HepG2 (cell line): ENCODE results near the gene ARID5B. TPM values are rescaled to one million over a fixed set of nuclear protein-coding genes. Genes with fewer than 3 reads are reported as not detected.

ENCODE experiments used
- BRCA1 ChIP-seq: sonication (generic); formaldehyde crosslinking; IDR thresholded peaks from 2 replicates; pipeline ENCODE4 v1.4.0; 2020; ENCODE audit warnings: missing genetic modification reagents
- DMAP1 ChIP-seq: IDR thresholded peaks from 2 replicates; pipeline ENCODE4 v1.6.1; 2016
- FOXA3 ChIP-seq: IDR thresholded peaks from 2 replicates; pipeline ENCODE4 v1.6.1; 2016; ENCODE audit warnings: missing genetic modification reagents, missing compliant biosample characterization
- GFI1 ChIP-seq: sonication (generic); formaldehyde crosslinking; IDR thresholded peaks from 2 replicates; pipeline ENCODE4 v1.5.0; 2020; ENCODE audit warnings: missing genetic modification reagents, mild to moderate bottlenecking, borderline replicate concordance
- HMG20B ChIP-seq: conservative IDR thresholded peaks from 2 replicates; pipeline ENCODE4 v1.6.1; 2016; ENCODE audit warnings: missing genetic modification reagents, missing compliant biosample characterization
- HNRNPH1 ChIP-seq: fragments of 200-400 bp; formaldehyde crosslinking; optimal IDR thresholded peaks from 2 replicates; pipeline ENCODE3; 2017; ENCODE audit warnings: mild to moderate bottlenecking, low read depth, low read length
- NFKBIZ ChIP-seq: IDR thresholded peaks from 2 replicates; pipeline ENCODE4 v1.6.1; 2018; ENCODE audit warnings: missing genetic modification reagents, missing compliant biosample characterization
- NR2F1 ChIP-seq, 2 experiments: fragments of 450-650 bp in 1 of 2; formaldehyde crosslinking in 1 of 2; IDR thresholded peaks; 2 replicates each; pipeline versions ENCODE4 v1.5.0 to v1.6.1; 2016 to 2020; ENCODE audit warnings: mild to moderate bottlenecking in 1 of 2, missing compliant biosample characterization in 1 of 2, missing genetic modification reagents in 1 of 2, moderate library complexity in 1 of 2
- PHF20 ChIP-seq: sonication (generic); formaldehyde crosslinking; IDR thresholded peaks from 2 replicates; pipeline ENCODE4 v1.5.0; 2020; ENCODE audit warnings: mild to moderate bottlenecking, missing genetic modification reagents
- PHF21A ChIP-seq: sonication (generic); formaldehyde crosslinking; IDR thresholded peaks from 2 replicates; pipeline ENCODE4 v1.5.0; 2020; ENCODE audit warnings: mild to moderate bottlenecking, missing genetic modification reagents
- SMC3 ChIP-seq: IDR thresholded peaks from 2 replicates; pipeline ENCODE4 v1.6.1; 2011; ENCODE audit warnings: low read length, improper control_type of control experiment
- SP2 ChIP-seq: sonication (generic); formaldehyde crosslinking; IDR thresholded peaks from 2 replicates; pipeline ENCODE4 v1.5.1; 2020; ENCODE audit warnings: mild to moderate bottlenecking, missing genetic modification reagents
- TBP ChIP-seq: sonication (generic); formaldehyde crosslinking; IDR thresholded peaks from 2 replicates; pipeline ENCODE4 v1.5.0; 2020; ENCODE audit warnings: missing genetic modification reagents
- ZNF121 ChIP-seq: sonication (generic); formaldehyde crosslinking; IDR thresholded peaks from 2 replicates; pipeline ENCODE4 v1.5.0; 2020; ENCODE audit warnings: mild to moderate bottlenecking, missing genetic modification reagents
- ZNF235 ChIP-seq: sonication (generic); formaldehyde crosslinking; IDR thresholded peaks from 2 replicates; pipeline ENCODE4 v1.8.1; 2023; ENCODE audit warnings: mild to moderate bottlenecking, missing genetic modification reagents, borderline replicate concordance
- ZNF335 ChIP-seq: sonication (generic); formaldehyde crosslinking; IDR thresholded peaks from 2 replicates; pipeline ENCODE4 v1.4.0; 2020; ENCODE audit warnings: missing genetic modification reagents
- ZNF589 ChIP-seq: sonication (generic); formaldehyde crosslinking; conservative IDR thresholded peaks from 2 replicates; pipeline ENCODE4 v1.8.0; 2022; ENCODE audit warnings: mild to moderate bottlenecking, moderate library complexity, missing genetic modification reagents
- polyA plus RNA-seq, 8 experiments: library from polyadenylated mRNA; depleted of rRNA in 3 of 8; stranded (reverse) in 7 of 8; unstranded in 1 of 8; fragments of >200 nt; fragmentation: Illumina TruSeq in 4 of 8; extraction: Trizol in 4 of 8; gene quantifications; 2 replicates each; pipeline versions ENCODE4 v1.2.1 to v1.2.3, GENCODE V29; 2011 to 2016; ENCODE audit warnings: low read depth in 4 of 8, missing spikeins in 1 of 8, mixed read lengths in 1 of 8; ENCODE audit not compliant: insufficient read depth in 1 of 8
- total RNA-seq, 5 experiments: library from RNA; depleted of rRNA; stranded (reverse); fragments of >200 nt; fragmentation: Illumina TruSeq; extraction: Trizol; gene quantifications; 2 replicates each; pipeline ENCODE4 v1.2.3, GENCODE V29; 2016; ENCODE audit warnings: low read depth in 1 of 5
- TF ChIP-seq, protein P1 (sequence below): IDR thresholded peaks from 2 replicates; pipeline ENCODE4 v1.6.1; 2016; ENCODE audit warnings: missing biosample characterization, missing genetic modification reagents, low read depth
- TF ChIP-seq, protein P2 (sequence below): fragments of 450-650 bp; IDR thresholded peaks from 2 replicates; pipeline ENCODE4 v1.6.1; 2017; ENCODE audit warnings: mild to moderate bottlenecking
- TF ChIP-seq, protein P3 (sequence below): sonication (generic); formaldehyde crosslinking; conservative IDR thresholded peaks from 2 replicates; pipeline ENCODE4 v1.8.0; 2022; ENCODE audit warnings: low read depth, missing genetic modification reagents
- TF ChIP-seq, protein P4 (sequence below): sonication (generic); formaldehyde crosslinking; IDR thresholded peaks from 2 replicates; pipeline ENCODE4 v1.5.0; 2020; ENCODE audit warnings: missing genetic modification reagents
- TF ChIP-seq, protein P5 (sequence below): sonication (generic); formaldehyde crosslinking; IDR thresholded peaks from 2 replicates; pipeline ENCODE4 v1.4.0; 2020; ENCODE audit warnings: missing genetic modification reagents
- TF ChIP-seq, protein P6 (sequence below): sonication (generic); formaldehyde crosslinking; IDR thresholded peaks from 2 replicates; pipeline ENCODE4 v1.4.0; 2020; ENCODE audit warnings: missing genetic modification reagents

The ARID5B gene
- total and polyA plus RNA-seq, 2 of the 13 experiments (the other 11 are each of a cell fraction or from before 2014, with no cell fraction given), result 6.2 to 21.1 TPM

DNA sequence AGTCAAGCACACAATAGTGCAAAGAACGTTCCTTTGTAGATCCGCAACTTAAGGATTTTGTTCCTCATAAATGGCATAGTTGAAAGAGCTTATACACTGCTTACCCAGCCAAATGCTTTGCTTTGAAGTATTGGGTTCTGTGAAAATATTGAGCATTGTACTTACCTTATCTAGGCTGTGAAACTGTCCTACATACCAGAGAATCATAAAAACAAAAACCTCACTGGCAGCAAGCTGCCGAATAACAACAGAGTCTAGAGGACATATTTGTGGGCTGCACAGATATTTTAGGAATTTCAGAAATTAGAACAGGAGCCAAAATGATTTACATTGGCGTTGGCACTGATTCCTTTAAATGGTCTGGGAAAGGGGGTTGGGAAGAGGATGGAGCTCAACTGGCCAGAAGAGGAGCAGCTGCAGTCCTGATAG lies 192.4 kb downstream of the ARID5B start (continued):
- TF ChIP-seq, protein P1, sequence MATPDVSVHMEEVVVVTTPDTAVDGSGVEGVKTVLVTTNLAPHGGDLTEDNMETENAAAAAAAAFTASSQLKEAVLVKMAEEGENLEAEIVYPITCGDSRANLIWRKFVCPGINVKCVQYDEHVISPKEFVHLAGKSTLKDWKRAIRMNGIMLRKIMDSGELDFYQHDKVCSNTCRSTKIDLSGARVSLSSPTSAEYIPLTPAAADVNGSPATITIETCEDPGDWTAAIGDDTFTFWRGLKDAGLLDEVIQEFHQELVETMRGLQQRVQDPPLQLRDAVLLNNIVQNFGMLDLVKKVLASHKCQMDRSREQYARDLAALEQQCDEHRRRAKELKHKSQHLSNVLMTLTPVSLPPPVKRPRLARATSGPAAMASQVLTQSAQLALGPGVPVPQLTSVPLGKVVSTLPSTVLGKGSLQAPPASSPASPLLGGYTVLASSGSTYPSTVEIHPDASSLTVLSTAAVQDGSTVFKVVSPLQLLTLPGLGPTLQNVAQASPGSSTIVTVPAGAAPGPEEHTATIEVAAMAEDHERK (CRISPR knock-in tag), result no peak
- no peak for TF ChIP-seq ZNF335 (CRISPR knock-in tag)
- no peak for TF ChIP-seq PHF21A
- TF ChIP-seq ZNF589 (CRISPR knock-in tag), result no peak
- TF ChIP-seq, protein P2, sequence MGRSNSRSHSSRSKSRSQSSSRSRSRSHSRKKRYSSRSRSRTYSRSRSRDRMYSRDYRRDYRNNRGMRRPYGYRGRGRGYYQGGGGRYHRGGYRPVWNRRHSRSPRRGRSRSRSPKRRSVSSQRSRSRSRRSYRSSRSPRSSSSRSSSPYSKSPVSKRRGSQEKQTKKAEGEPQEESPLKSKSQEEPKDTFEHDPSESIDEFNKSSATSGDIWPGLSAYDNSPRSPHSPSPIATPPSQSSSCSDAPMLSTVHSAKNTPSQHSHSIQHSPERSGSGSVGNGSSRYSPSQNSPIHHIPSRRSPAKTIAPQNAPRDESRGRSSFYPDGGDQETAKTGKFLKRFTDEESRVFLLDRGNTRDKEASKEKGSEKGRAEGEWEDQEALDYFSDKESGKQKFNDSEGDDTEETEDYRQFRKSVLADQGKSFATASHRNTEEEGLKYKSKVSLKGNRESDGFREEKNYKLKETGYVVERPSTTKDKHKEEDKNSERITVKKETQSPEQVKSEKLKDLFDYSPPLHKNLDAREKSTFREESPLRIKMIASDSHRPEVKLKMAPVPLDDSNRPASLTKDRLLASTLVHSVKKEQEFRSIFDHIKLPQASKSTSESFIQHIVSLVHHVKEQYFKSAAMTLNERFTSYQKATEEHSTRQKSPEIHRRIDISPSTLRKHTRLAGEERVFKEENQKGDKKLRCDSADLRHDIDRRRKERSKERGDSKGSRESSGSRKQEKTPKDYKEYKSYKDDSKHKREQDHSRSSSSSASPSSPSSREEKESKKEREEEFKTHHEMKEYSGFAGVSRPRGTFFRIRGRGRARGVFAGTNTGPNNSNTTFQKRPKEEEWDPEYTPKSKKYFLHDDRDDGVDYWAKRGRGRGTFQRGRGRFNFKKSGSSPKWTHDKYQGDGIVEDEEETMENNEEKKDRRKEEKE, result no peak
- TF ChIP-seq NR2F1 (CRISPR knock-in tag; IDR thresholded peaks at IDR 0.05), result 0 out of 4 replicates have a peak, but pooled peaks of 1 of the 2 experiments have one; percentile 29
- TF ChIP-seq DMAP1 (CRISPR knock-in tag), result no peak
- peak; percentile 48; the same call in 1 of the 2 replicates for TF ChIP-seq NFKBIZ (CRISPR knock-in tag)
- TF ChIP-seq SP2 (CRISPR knock-in tag), result no peak
- TF ChIP-seq, protein P3, sequence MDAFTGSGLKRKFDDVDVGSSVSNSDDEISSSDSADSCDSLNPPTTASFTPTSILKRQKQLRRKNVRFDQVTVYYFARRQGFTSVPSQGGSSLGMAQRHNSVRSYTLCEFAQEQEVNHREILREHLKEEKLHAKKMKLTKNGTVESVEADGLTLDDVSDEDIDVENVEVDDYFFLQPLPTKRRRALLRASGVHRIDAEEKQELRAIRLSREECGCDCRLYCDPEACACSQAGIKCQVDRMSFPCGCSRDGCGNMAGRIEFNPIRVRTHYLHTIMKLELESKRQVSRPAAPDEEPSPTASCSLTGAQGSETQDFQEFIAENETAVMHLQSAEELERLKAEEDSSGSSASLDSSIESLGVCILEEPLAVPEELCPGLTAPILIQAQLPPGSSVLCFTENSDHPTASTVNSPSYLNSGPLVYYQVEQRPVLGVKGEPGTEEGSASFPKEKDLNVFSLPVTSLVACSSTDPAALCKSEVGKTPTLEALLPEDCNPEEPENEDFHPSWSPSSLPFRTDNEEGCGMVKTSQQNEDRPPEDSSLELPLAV (CRISPR knock-in tag), result no peak
- TF ChIP-seq HMG20B, result peak; percentile 64; the same call in 1 of the 2 replicates
- no peak for TF ChIP-seq TBP
- TF ChIP-seq, protein P4, sequence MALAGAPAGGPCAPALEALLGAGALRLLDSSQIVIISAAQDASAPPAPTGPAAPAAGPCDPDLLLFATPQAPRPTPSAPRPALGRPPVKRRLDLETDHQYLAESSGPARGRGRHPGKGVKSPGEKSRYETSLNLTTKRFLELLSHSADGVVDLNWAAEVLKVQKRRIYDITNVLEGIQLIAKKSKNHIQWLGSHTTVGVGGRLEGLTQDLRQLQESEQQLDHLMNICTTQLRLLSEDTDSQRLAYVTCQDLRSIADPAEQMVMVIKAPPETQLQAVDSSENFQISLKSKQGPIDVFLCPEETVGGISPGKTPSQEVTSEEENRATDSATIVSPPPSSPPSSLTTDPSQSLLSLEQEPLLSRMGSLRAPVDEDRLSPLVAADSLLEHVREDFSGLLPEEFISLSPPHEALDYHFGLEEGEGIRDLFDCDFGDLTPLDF (CRISPR knock-in tag), result no peak
- TF ChIP-seq, protein P5, sequence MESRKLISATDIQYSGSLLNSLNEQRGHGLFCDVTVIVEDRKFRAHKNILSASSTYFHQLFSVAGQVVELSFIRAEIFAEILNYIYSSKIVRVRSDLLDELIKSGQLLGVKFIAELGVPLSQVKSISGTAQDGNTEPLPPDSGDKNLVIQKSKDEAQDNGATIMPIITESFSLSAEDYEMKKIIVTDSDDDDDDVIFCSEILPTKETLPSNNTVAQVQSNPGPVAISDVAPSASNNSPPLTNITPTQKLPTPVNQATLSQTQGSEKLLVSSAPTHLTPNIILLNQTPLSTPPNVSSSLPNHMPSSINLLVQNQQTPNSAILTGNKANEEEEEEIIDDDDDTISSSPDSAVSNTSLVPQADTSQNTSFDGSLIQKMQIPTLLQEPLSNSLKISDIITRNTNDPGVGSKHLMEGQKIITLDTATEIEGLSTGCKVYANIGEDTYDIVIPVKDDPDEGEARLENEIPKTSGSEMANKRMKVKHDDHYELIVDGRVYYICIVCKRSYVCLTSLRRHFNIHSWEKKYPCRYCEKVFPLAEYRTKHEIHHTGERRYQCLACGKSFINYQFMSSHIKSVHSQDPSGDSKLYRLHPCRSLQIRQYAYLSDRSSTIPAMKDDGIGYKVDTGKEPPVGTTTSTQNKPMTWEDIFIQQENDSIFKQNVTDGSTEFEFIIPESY (CRISPR knock-in tag), result no peak
- no peak for TF ChIP-seq PHF20 (CRISPR knock-in tag)
- TF ChIP-seq ZNF235, result no peak
- TF ChIP-seq FOXA3 (CRISPR knock-in tag), result peak; percentile 89
- TF ChIP-seq HNRNPH1, result no peak
- peak; percentile 89 for TF ChIP-seq GFI1
- TF ChIP-seq SMC3, result no peak
- TF ChIP-seq BRCA1 (CRISPR knock-in tag), result no peak
- TF ChIP-seq ZNF121 (CRISPR knock-in tag), result no peak
- TF ChIP-seq, protein P6, sequence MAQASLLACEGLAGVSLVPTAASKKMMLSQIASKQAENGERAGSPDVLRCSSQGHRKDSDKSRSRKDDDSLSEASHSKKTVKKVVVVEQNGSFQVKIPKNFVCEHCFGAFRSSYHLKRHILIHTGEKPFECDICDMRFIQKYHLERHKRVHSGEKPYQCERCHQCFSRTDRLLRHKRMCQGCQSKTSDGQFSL (CRISPR knock-in tag), result no peak
